ENCODE results near the gene ALPG. TPM values are rescaled to one million over a fixed set of nuclear protein-coding genes. Genes with fewer than 3 reads are reported as not detected.
A peak's percentile ranks its signal among the peaks of the same experiment; 100 is the strongest.

ALPG gene
- total RNA-seq, 1 donor from 2014 or later = not detected

- no peak overlapping the region for H3K4me3 Mint-ChIP-seq (ENCODE audit: unreplicated experiment)
- peaks cover 46% of the 10 kb centered on the region for H3K27me3 Mint-ChIP-seq (ENCODE audit: unreplicated experiment)
- H3K9me3 Mint-ChIP-seq (ENCODE audit: unreplicated experiment) = no peaks in the 10 kb centered on the region
- H3K4me1 Mint-ChIP-seq (ENCODE audit: unreplicated experiment) = peaks cover 15% of the 10 kb centered on the region
- no peak for DNase-seq (ENCODE audit: extremely low spot score, unreplicated experiment)
- TF ChIP-seq, protein P1, sequence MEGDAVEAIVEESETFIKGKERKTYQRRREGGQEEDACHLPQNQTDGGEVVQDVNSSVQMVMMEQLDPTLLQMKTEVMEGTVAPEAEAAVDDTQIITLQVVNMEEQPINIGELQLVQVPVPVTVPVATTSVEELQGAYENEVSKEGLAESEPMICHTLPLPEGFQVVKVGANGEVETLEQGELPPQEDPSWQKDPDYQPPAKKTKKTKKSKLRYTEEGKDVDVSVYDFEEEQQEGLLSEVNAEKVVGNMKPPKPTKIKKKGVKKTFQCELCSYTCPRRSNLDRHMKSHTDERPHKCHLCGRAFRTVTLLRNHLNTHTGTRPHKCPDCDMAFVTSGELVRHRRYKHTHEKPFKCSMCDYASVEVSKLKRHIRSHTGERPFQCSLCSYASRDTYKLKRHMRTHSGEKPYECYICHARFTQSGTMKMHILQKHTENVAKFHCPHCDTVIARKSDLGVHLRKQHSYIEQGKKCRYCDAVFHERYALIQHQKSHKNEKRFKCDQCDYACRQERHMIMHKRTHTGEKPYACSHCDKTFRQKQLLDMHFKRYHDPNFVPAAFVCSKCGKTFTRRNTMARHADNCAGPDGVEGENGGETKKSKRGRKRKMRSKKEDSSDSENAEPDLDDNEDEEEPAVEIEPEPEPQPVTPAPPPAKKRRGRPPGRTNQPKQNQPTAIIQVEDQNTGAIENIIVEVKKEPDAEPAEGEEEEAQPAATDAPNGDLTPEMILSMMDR (IDR thresholded peaks at IDR 0.05) = no peak
- H3K36me3 Mint-ChIP-seq (ENCODE audit: unreplicated experiment) = no peaks in the 10 kb centered on the region
- no peak overlapping the region for H3K27ac Mint-ChIP-seq (ENCODE audit: unreplicated experiment)
Measured at GRCh38 chr2:232415736-232416520, 9.3 kb downstream of the ALPG start.

DNA sequence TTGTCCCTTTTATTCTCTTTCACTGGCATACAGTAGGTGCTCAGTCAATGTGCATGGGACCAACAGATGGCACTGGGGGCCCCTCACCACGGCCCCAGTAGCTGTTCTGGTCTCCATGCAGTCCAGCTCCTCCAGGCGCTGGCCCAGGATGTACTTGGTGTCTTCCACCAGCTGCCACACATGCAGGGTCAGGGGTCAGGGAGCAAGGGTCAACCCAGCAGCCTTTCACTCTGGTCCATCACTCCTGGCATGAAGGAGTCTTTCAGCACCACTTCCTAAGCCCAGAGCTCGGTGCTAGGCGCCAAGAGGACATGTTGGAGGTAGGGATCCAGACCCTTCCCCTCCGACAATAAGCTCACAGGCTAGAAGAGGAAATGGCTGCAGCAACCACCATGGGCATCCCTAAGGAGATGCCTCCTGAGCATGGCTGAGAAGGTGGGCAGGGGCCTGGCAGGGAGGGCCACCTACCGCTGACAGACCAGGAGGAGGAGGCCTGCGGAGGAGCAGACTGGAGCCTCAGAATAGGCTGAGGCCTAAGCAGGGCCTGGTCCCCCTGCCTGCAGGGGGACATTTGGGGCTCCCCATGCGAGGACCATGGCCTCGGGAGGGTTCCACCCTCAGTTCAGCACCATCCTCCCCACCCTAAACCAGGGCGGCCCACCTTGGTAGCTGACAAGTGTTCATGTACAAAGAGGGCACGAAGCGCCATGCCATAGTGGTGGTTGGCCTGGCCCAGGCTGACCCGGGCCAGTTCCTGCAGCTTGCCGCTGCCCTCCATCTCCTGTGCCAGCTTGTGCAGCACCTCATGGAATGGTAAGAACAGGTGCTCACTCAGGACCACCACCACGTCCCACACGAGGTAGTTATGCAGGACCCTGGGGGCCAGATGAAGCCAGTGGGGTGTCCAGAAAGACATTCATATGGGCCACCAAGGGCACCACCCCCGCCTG, 10.2 kb downstream of the ALPG start:
- Mint-ChIP-seq H3K27ac (ENCODE audit: unreplicated experiment) (no peak overlapping the region), H3K36me3 (ENCODE audit: unreplicated experiment) (no peaks in the 10 kb centered on the region), H3K27me3 (ENCODE audit: unreplicated experiment) (peaks cover 44% of the 10 kb centered on the region), H3K4me1 (ENCODE audit: unreplicated experiment) (peaks cover 16% of the 10 kb centered on the region), H3K4me3 (ENCODE audit: unreplicated experiment) (no peak overlapping the region), H3K9me3 (ENCODE audit: unreplicated experiment) (no peaks in the 10 kb centered on the region)
- TF ChIP-seq, protein P1 (IDR thresholded peaks at IDR 0.05) = no peak
- no peak for DNase-seq (ENCODE audit: extremely low spot score, unreplicated experiment)

- TF ChIP-seq, protein P1 (IDR thresholded peaks at IDR 0.05) = no peak
- peaks cover 49% of the 10 kb centered on the region for H3K27me3 Mint-ChIP-seq (ENCODE audit: unreplicated experiment)
- H3K4me3 Mint-ChIP-seq (ENCODE audit: unreplicated experiment) = no peak overlapping the region
- DNase-seq (ENCODE audit: extremely low spot score, unreplicated experiment) = no peak
- H3K36me3 Mint-ChIP-seq (ENCODE audit: unreplicated experiment) = peaks cover under 1% of the 10 kb centered on the region
- H3K27ac Mint-ChIP-seq (ENCODE audit: unreplicated experiment) = no peak overlapping the region
- peaks cover under 1% of the 10 kb centered on the region for H3K9me3 Mint-ChIP-seq (ENCODE audit: unreplicated experiment)
- peaks cover 17% of the 10 kb centered on the region for H3K4me1 Mint-ChIP-seq (ENCODE audit: unreplicated experiment)
Measured at GRCh38 chr2:232417489-232417888, 10.8 kb downstream of the ALPG start.

DNA sequence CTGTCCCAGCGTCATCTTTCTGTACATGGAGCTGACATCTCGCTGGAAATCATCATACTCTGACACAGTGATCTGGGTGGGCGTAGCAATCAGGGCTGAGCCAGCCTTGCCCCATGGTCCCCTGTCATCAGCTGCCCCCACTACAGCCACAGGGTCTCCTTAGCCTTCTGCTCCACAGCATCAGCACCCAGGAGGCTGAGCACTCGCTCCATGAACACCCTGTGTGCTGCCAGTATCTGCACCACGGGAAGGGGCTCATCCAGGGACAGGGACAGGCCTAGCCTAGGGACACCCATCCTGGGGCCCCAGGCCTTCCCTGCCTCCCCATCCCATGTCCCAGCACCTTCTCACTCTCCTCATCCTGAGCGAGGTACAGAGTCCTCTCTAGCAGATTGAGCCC, 11.4 kb downstream of the ALPG start:
- Mint-ChIP-seq H3K9me3 (ENCODE audit: unreplicated experiment) (peaks cover 5% of the 10 kb centered on the region), H3K27ac (ENCODE audit: unreplicated experiment) (no peak overlapping the region), H3K4me3 (ENCODE audit: unreplicated experiment) (peak overlapping the region; percentile 77), H3K36me3 (ENCODE audit: unreplicated experiment) (peaks cover 3% of the 10 kb centered on the region), H3K4me1 (ENCODE audit: unreplicated experiment) (peaks cover 17% of the 10 kb centered on the region), H3K27me3 (ENCODE audit: unreplicated experiment) (peaks cover 49% of the 10 kb centered on the region)
- DNase-seq (ENCODE audit: extremely low spot score, unreplicated experiment) = no peak
- TF ChIP-seq, protein P1 (IDR thresholded peaks at IDR 0.05) = no peak

Data from osteocyte (in vitro differentiated cells).